H9 (cell line): ENCODE results near the gene SCN10A. TPM values are rescaled to one million over a fixed set of nuclear protein-coding genes. Genes with fewer than 3 reads are reported as not detected.

ENCODE experiments used
- DNase-seq: peaks from one replicate; pipeline ENCODE4 v3.0.0-alpha.2; 2017
- H2AFZ ChIP-seq: one replicate; pipeline ENCODE4 v1.6.1; 2013; ENCODE audit warnings: mild to moderate bottlenecking, low read length, control low read depth, moderate library complexity
- H2AK5ac ChIP-seq: 2 replicates; pipeline ENCODE4 v1.6.1; 2013; ENCODE audit warnings: low read length, control low read depth, mixed read lengths; ENCODE audit not compliant: insufficient read length
- H2BK120ac ChIP-seq: one replicate; pipeline ENCODE4 v1.6.1; 2013; ENCODE audit warnings: low read depth, mild to moderate bottlenecking, low read length, control low read depth, inconsistent platforms; ENCODE audit not compliant: poor library complexity, severe bottlenecking
- H2BK12ac ChIP-seq: 2 replicates; pipeline ENCODE4 v1.6.1; 2013; ENCODE audit warnings: low read length, control low read depth, mixed read lengths, low read depth; ENCODE audit not compliant: insufficient read length
- H2BK15ac ChIP-seq: 2 replicates; pipeline ENCODE4 v1.6.1; 2013; ENCODE audit warnings: low read depth, low read length, control low read depth
- H2BK20ac ChIP-seq: one replicate; pipeline ENCODE4 v1.6.1; 2013; ENCODE audit warnings: low read depth, mild to moderate bottlenecking, low read length, control low read depth, inconsistent platforms; ENCODE audit not compliant: poor library complexity, severe bottlenecking
- H2BK5ac ChIP-seq: 2 replicates; pipeline ENCODE4 v1.6.1; 2013; ENCODE audit warnings: low read length, control low read depth, mixed read lengths; ENCODE audit not compliant: insufficient read length
- H3K14ac ChIP-seq: 2 replicates; pipeline ENCODE4 v1.6.1; 2013; ENCODE audit warnings: low read length, control low read depth; ENCODE audit not compliant: insufficient read depth
- H3K18ac ChIP-seq: 2 replicates; pipeline ENCODE4 v1.6.1; 2013; ENCODE audit warnings: low read depth, mild to moderate bottlenecking, mixed read lengths, low read length, control low read depth; ENCODE audit not compliant: insufficient read length
- H3K23ac ChIP-seq: 2 replicates; pipeline ENCODE4 v1.6.1; 2013; ENCODE audit warnings: low read length, control low read depth, mixed read lengths, low read depth; ENCODE audit not compliant: insufficient read length
- H3K23me2 ChIP-seq: 2 replicates; pipeline ENCODE4 v1.6.1; 2013; ENCODE audit warnings: low read depth, mild to moderate bottlenecking, mixed read lengths, low read length, control low read depth; ENCODE audit not compliant: insufficient read length, poor library complexity, severe bottlenecking
- H3K27ac ChIP-seq: 2 replicates; pipeline ENCODE4 v1.5.1; 2013; ENCODE audit warnings: low read length, control low read depth, mixed read lengths, low read depth; ENCODE audit not compliant: insufficient read length
- H3K27me3 ChIP-seq: 2 replicates; pipeline ENCODE4 v1.6.1; 2013; ENCODE audit warnings: low read length, control low read depth, inconsistent platforms; ENCODE audit not compliant: insufficient read depth
- H3K4ac ChIP-seq: 2 replicates; pipeline ENCODE4 v1.6.1; 2013; ENCODE audit warnings: low read depth, mild to moderate bottlenecking, control low read depth, inconsistent platforms, low read length, moderate library complexity
- H3K4me1 ChIP-seq: 2 replicates; pipeline ENCODE4 v1.6.1; 2013; ENCODE audit warnings: low read length, control low read depth, inconsistent platforms; ENCODE audit not compliant: insufficient read depth
- H3K4me2 ChIP-seq: 2 replicates; pipeline ENCODE4 v1.6.1; 2013; ENCODE audit warnings: low read length, control low read depth, mixed read lengths; ENCODE audit not compliant: insufficient read length, insufficient read depth
- H3K56ac ChIP-seq: 2 replicates; pipeline ENCODE4 v1.6.1; 2013; ENCODE audit warnings: low read depth, mild to moderate bottlenecking, mixed read lengths, low read length, control low read depth; ENCODE audit not compliant: insufficient read length
- H3K79me1 ChIP-seq: 2 replicates; pipeline ENCODE4 v1.6.1; 2013; ENCODE audit warnings: low read depth, mild to moderate bottlenecking, moderate library complexity, low read length, control low read depth, inconsistent platforms; ENCODE audit not compliant: insufficient read depth, poor library complexity, severe bottlenecking
- H3K79me2 ChIP-seq: 2 replicates; pipeline ENCODE4 v1.6.1; 2013; ENCODE audit warnings: low read length, control low read depth, inconsistent platforms; ENCODE audit not compliant: insufficient read depth
- H3K9ac ChIP-seq: 2 replicates; pipeline ENCODE4 v1.6.1; 2013; ENCODE audit warnings: low read length, control low read depth, mixed read lengths; ENCODE audit not compliant: insufficient read length; ENCODE audit errors: extremely low read depth
- H3K9me3 ChIP-seq: one replicate; pipeline ENCODE4 v1.6.1; 2013; ENCODE audit warnings: low read depth, low read length, inconsistent platforms; ENCODE audit not compliant: control insufficient read depth
- H3T11ph ChIP-seq: one replicate; pipeline ENCODE4 v1.6.1; 2013; ENCODE audit warnings: mild to moderate bottlenecking, low read length, control low read depth, inconsistent platforms
- H4K20me1 ChIP-seq: one replicate; pipeline ENCODE4 v1.6.1; 2013; ENCODE audit not compliant: control insufficient read depth, insufficient read length, insufficient read depth
- H4K5ac ChIP-seq: 2 replicates; pipeline ENCODE4 v1.6.1; 2013; ENCODE audit warnings: low read depth, mild to moderate bottlenecking, mixed read lengths, low read length, control low read depth; ENCODE audit not compliant: insufficient read length
- H4K8ac ChIP-seq: replicated peaks from 2 replicates; pipeline ENCODE4 v1.6.1; 2013; ENCODE audit warnings: low read length, control low read depth, mixed read lengths, low read depth; ENCODE audit not compliant: insufficient read length
- H4K91ac ChIP-seq: 2 replicates; pipeline ENCODE4 v1.6.1; 2013; ENCODE audit warnings: low read depth, mild to moderate bottlenecking, moderate library complexity, mixed read lengths, low read length, control low read depth; ENCODE audit not compliant: insufficient read length
- H3K27ac Mint-ChIP-seq, 3 experiments: 2 replicates in 2 of 3; 3 replicates in 1 of 3; pipeline ENCODE4 v1.8.0; 2020 to 2021; ENCODE audit warnings: mixed read lengths in 3 of 3, mild to moderate bottlenecking in 1 of 3, moderate library complexity in 1 of 3
- H3K27me3 Mint-ChIP-seq: 2 replicates; pipeline ENCODE4 v1.8.0; 2021; ENCODE audit warnings: low read depth, mild to moderate bottlenecking, moderate library complexity, mixed read lengths
- H3K36me3 Mint-ChIP-seq, 3 experiments: 2 replicates in 2 of 3; 3 replicates in 1 of 3; pipeline ENCODE4 v1.8.0; 2020 to 2021; ENCODE audit warnings: low read depth in 3 of 3, mixed read lengths in 3 of 3; ENCODE audit not compliant: insufficient read depth in 1 of 3
- H3K4me1 Mint-ChIP-seq, 2 experiments: 2 replicates each; pipeline ENCODE4 v1.8.0; 2020; ENCODE audit warnings: mixed read lengths in 2 of 2
- H3K4me3 Mint-ChIP-seq, 2 experiments: 2 replicates in 1 of 2; 3 replicates in 1 of 2; pipeline ENCODE4 v1.8.0; 2020 to 2021; ENCODE audit warnings: mild to moderate bottlenecking in 2 of 2, mixed read lengths in 2 of 2, moderate library complexity in 1 of 2
- H3K9me3 Mint-ChIP-seq, 2 experiments: 2 replicates in 1 of 2; 3 replicates in 1 of 2; pipeline ENCODE4 v1.8.0; 2020; ENCODE audit warnings: mild to moderate bottlenecking in 2 of 2, mixed read lengths in 2 of 2, moderate library complexity in 1 of 2
- total RNA-seq: library from RNA; stranded (reverse); gene quantifications from 2 replicates; pipeline ENCODE4 v1.2.1, GENCODE V29; 2021
- TF ChIP-seq, protein P1 (sequence below): fragments of 200-600 bp; sonication (generic); conservative IDR thresholded peaks from 3 replicates; pipeline ENCODE4 v1.8.0; 2021; ENCODE audit warnings: antibody characterized with exemption, mild to moderate bottlenecking

SCN10A gene
- total RNA-seq, 1 experiment from 2014 or later, result not detected

- no peaks in the 10 kb centered on the region for H3K79me2 ChIP-seq
- no peak overlapping the region for H4K91ac ChIP-seq
- H2BK5ac ChIP-seq, result no peak overlapping the region
- H3K56ac ChIP-seq, result no peak overlapping the region
- no peaks in the 10 kb centered on the region for H3K23me2 ChIP-seq
- no peaks in the 10 kb centered on the region for H3K9me3 ChIP-seq
- H3T11ph ChIP-seq, result no peak overlapping the region
- no peak overlapping the region for H3K23ac ChIP-seq
- DNase-seq, result no peak
- no peak overlapping the region for H3K4me2 ChIP-seq
- Mint-ChIP-seq H3K9me3 (peaks cover 0 to 11% of the 10 kb centered on the region in 2 experiments; a peak in 4 of 5 replicates), H3K27me3 (peaks cover 8% of the 10 kb centered on the region), H3K36me3 (peaks cover 0 to 4% (median 0%) of the 10 kb centered on the region in 3 experiments; a peak in 2 of 7 replicates), H3K4me3 (no peak overlapping the region), H3K4me1 (no peaks in the 10 kb centered on the region; a peak in 1 of 4 replicates), H3K27ac (no peak overlapping the region)
- H3K4ac ChIP-seq, result no peak overlapping the region
- H2BK15ac ChIP-seq, result no peak overlapping the region
- TF ChIP-seq, protein P1, sequence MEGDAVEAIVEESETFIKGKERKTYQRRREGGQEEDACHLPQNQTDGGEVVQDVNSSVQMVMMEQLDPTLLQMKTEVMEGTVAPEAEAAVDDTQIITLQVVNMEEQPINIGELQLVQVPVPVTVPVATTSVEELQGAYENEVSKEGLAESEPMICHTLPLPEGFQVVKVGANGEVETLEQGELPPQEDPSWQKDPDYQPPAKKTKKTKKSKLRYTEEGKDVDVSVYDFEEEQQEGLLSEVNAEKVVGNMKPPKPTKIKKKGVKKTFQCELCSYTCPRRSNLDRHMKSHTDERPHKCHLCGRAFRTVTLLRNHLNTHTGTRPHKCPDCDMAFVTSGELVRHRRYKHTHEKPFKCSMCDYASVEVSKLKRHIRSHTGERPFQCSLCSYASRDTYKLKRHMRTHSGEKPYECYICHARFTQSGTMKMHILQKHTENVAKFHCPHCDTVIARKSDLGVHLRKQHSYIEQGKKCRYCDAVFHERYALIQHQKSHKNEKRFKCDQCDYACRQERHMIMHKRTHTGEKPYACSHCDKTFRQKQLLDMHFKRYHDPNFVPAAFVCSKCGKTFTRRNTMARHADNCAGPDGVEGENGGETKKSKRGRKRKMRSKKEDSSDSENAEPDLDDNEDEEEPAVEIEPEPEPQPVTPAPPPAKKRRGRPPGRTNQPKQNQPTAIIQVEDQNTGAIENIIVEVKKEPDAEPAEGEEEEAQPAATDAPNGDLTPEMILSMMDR, result no peak
- no peak overlapping the region for H2AFZ ChIP-seq
- no peak overlapping the region for H2BK12ac ChIP-seq
- H3K9ac ChIP-seq, result no peak overlapping the region
- no peak overlapping the region for H2AK5ac ChIP-seq
- no peak overlapping the region for H3K27ac ChIP-seq
- no peak overlapping the region for H4K8ac ChIP-seq
- H3K4me1 ChIP-seq, result no peaks in the 10 kb centered on the region
- H4K5ac ChIP-seq, result no peak overlapping the region
- H2BK120ac ChIP-seq, result no peak overlapping the region
- H3K18ac ChIP-seq, result no peak overlapping the region
- H3K27me3 ChIP-seq, result no peaks in the 10 kb centered on the region
- no peaks in the 10 kb centered on the region for H4K20me1 ChIP-seq
- no peak overlapping the region for H2BK20ac ChIP-seq
- no peak overlapping the region for H3K14ac ChIP-seq
- no peaks in the 10 kb centered on the region for H3K79me1 ChIP-seq
Measured at GRCh38 chr3:38773528-38773927, 42.5 kb downstream of the SCN10A start.
